HUES6 (cell line): Measurements from ENCODE around the gene ALDH4A1.

Source experiments
- H3K27ac ChIP-seq: 2 replicates; pipeline ENCODE4 v1.7.0; 2013; ENCODE audit warnings: low read depth, mild to moderate bottlenecking, low read length, inconsistent platforms
- H3K27me3 ChIP-seq: 2 replicates; pipeline ENCODE4 v1.6.1; 2013; ENCODE audit warnings: low read length; ENCODE audit not compliant: control insufficient read depth, insufficient read depth
- H3K36me3 ChIP-seq: 2 replicates; pipeline ENCODE4 v1.6.1; 2013; ENCODE audit warnings: low read length; ENCODE audit not compliant: control insufficient read depth, insufficient read depth
- H3K4me1 ChIP-seq: 2 replicates; pipeline ENCODE4 v1.6.1; 2013; ENCODE audit warnings: low read length; ENCODE audit not compliant: control insufficient read depth, insufficient read depth
- H3K4me3 ChIP-seq: 2 replicates; pipeline ENCODE4 v1.5.1; 2013; ENCODE audit warnings: low read depth, low read length
- H3K9ac ChIP-seq: one replicate; pipeline ENCODE4 v1.6.1; 2013; ENCODE audit warnings: mild to moderate bottlenecking, low read length
- H3K9me3 ChIP-seq: 2 replicates; pipeline ENCODE4 v1.6.1; 2013; ENCODE audit warnings: low read depth, low read length; ENCODE audit not compliant: control insufficient read depth, insufficient read depth

The ALDH4A1 gene

GRCh38 chr1:18919197-18919905 is 17.0 kb upstream of the ALDH4A1 start:
- Histone ChIP-seq H3K4me3 (no peak overlapping the region), H3K36me3 (0 out of 2 replicates have a peak, but pooled peaks cover 3% of the 10 kb centered on the region), H3K27ac (0 out of 2 replicates have a peak overlapping the region, but pooled peaks have one; percentile 11), H3K9ac (no peak overlapping the region), H3K9me3 (no peaks in the 10 kb centered on the region), H3K27me3 (no peaks in the 10 kb centered on the region), H3K4me1 (peaks cover 23% of the 10 kb centered on the region)

GRCh38 chr1:18918417-18918816 is 16.1 kb upstream of the ALDH4A1 start:
- Histone ChIP-seq H3K36me3 (0 out of 2 replicates have a peak, but pooled peaks cover 3% of the 10 kb centered on the region), H3K27ac (0 out of 2 replicates have a peak overlapping the region, but pooled peaks have one; percentile 11), H3K4me1 (peaks cover 22% of the 10 kb centered on the region), H3K9ac (no peak overlapping the region), H3K27me3 (no peaks in the 10 kb centered on the region), H3K4me3 (no peak overlapping the region), H3K9me3 (no peaks in the 10 kb centered on the region)

GRCh38 chr1:18917071-18917799 is 14.9 kb upstream of the ALDH4A1 start:
- Histone ChIP-seq H3K4me3 (no peak overlapping the region), H3K9me3 (no peaks in the 10 kb centered on the region), H3K9ac (no peak overlapping the region), H3K4me1 (peaks cover 13% of the 10 kb centered on the region; the same call in 1 of the 2 replicates), H3K27ac (no peak overlapping the region), H3K36me3 (0 out of 2 replicates have a peak, but pooled peaks cover 3% of the 10 kb centered on the region), H3K27me3 (no peaks in the 10 kb centered on the region)

- Histone ChIP-seq H3K27me3 (no peaks in the 10 kb centered on the region), H3K9me3 (no peaks in the 10 kb centered on the region), H3K27ac (no peak overlapping the region), H3K4me3 (no peak overlapping the region), H3K36me3 (peaks cover 12% of the 10 kb centered on the region), H3K9ac (no peak overlapping the region), H3K4me1 (peaks cover 8% of the 10 kb centered on the region; the same call in 1 of the 2 replicates)
These were observed 13.0 kb upstream of the ALDH4A1 start for GRCh38 chr1:18915341-18915740.

GRCh38 chr1:18913065-18913835 is 10.9 kb upstream of the ALDH4A1 start:
- Histone ChIP-seq H3K4me1 (peaks cover 8% of the 10 kb centered on the region; the same call in 1 of the 2 replicates), H3K36me3 (peaks cover 23% of the 10 kb centered on the region), H3K27ac (no peak overlapping the region), H3K9me3 (no peaks in the 10 kb centered on the region), H3K4me3 (no peak overlapping the region), H3K9ac (no peak overlapping the region), H3K27me3 (no peaks in the 10 kb centered on the region)

GRCh38 chr1:18912550-18912949 is 10.2 kb upstream of the ALDH4A1 start:
- Histone ChIP-seq H3K9ac (no peak overlapping the region), H3K4me3 (no peak overlapping the region), H3K27me3 (no peaks in the 10 kb centered on the region), H3K27ac (no peak overlapping the region), H3K36me3 (peaks cover 23% of the 10 kb centered on the region), H3K4me1 (peaks cover 8% of the 10 kb centered on the region; the same call in 1 of the 2 replicates), H3K9me3 (no peaks in the 10 kb centered on the region)

GRCh38 chr1:18908911-18909771 is 6.8 kb upstream of the ALDH4A1 start:
- Histone ChIP-seq H3K4me1 (peaks cover 12% of the 10 kb centered on the region; the same call in 1 of the 2 replicates), H3K27ac (no peak overlapping the region), H3K27me3 (no peaks in the 10 kb centered on the region), H3K9me3 (no peaks in the 10 kb centered on the region), H3K36me3 (peaks cover 21% of the 10 kb centered on the region), H3K4me3 (no peak overlapping the region), H3K9ac (no peak overlapping the region)

GRCh38 chr1:18907917-18908845 is 5.8 kb upstream of the ALDH4A1 start:
- peaks cover 21% of the 10 kb centered on the region for H3K36me3 ChIP-seq
- H3K27ac ChIP-seq, result no peak overlapping the region
- H3K27me3 ChIP-seq, result no peaks in the 10 kb centered on the region
- H3K9me3 ChIP-seq, result no peaks in the 10 kb centered on the region
- no peak overlapping the region for H3K9ac ChIP-seq
- H3K4me1 ChIP-seq, result peaks cover 11% of the 10 kb centered on the region
- no peak overlapping the region for H3K4me3 ChIP-seq

GRCh38 chr1:18907021-18907916 is 4.9 kb upstream of the ALDH4A1 start:
- no peak overlapping the region for H3K9ac ChIP-seq
- H3K27me3 ChIP-seq, result no peaks in the 10 kb centered on the region
- no peak overlapping the region for H3K27ac ChIP-seq
- H3K36me3 ChIP-seq, result peaks cover 21% of the 10 kb centered on the region
- H3K4me1 ChIP-seq, result peaks cover 11% of the 10 kb centered on the region
- no peak overlapping the region for H3K4me3 ChIP-seq
- H3K9me3 ChIP-seq, result no peaks in the 10 kb centered on the region
